Breast epithelium (tissue), 4 donors: ENCODE data around the gene GPR119. TPM values are rescaled to one million over a fixed set of nuclear protein-coding genes. Genes with fewer than 3 reads are reported as not detected.

Source experiments
- DNase-seq, 2 donors: peaks; one replicate each; pipeline ENCODE4 v3.0.0-alpha.2; 2019; ENCODE audit warnings: low spot score in 2 of 2
- H3K27ac ChIP-seq, 2 donors: fragments of 200-600 bp; sonication (generic) in 1 of 2; one replicate each; pipeline ENCODE4 v1.5.1; 2016 to 2019; ENCODE audit warnings: mild to moderate bottlenecking in 1 of 2
- H3K27me3 ChIP-seq, 2 donors: fragments of 200-600 bp; sonication (generic) in 1 of 2; one replicate each; pipeline versions ENCODE4 v1.5.1 to v1.6.0; 2017 to 2019; ENCODE audit warnings: control low read depth in 1 of 2, mild to moderate bottlenecking in 1 of 2
- H3K36me3 ChIP-seq: fragments of 200-600 bp; one replicate; pipeline ENCODE4 v1.5.1; 2019
- H3K4me1 ChIP-seq, 2 donors: fragments of 200-600 bp; sonication (generic); one replicate each; pipeline ENCODE4 v1.5.1; 2016 to 2019; ENCODE audit warnings: control low read depth in 1 of 2
- H3K4me3 ChIP-seq, 3 donors: fragments of 200-600 bp; sonication (generic); 1 replicate in 2 of 3; 2 replicates in 1 of 3; pipeline ENCODE4 v1.5.1; 2016 to 2019; ENCODE audit warnings: mild to moderate bottlenecking in 3 of 3, moderate library complexity in 2 of 3
- H3K9me3 ChIP-seq, 2 donors: fragments of 200-600 bp; sonication (generic) in 1 of 2; one replicate each; pipeline ENCODE4 v1.5.1; 2016 to 2019; ENCODE audit warnings: control low read depth in 1 of 2
- CTCF ChIP-seq, 3 donors: fragments of 450-650 bp; IDR thresholded peaks; one replicate each; pipeline ENCODE4 v1.5.1; 2016 to 2017; ENCODE audit warnings: antibody characterized with exemption in 3 of 3, mild to moderate bottlenecking in 3 of 3, moderate library complexity in 3 of 3
- POLR2A ChIP-seq: fragments of 450-650 bp; IDR thresholded peaks from one replicate; pipeline ENCODE4 v1.6.1; 2016; ENCODE audit warnings: antibody characterized with exemption, mild to moderate bottlenecking, moderate library complexity
- POLR2AphosphoS5 ChIP-seq, 3 donors: sonication (generic); formaldehyde crosslinking; IDR thresholded peaks; one replicate each; pipeline ENCODE4 v1.6.1; 2017; ENCODE audit warnings: antibody characterized with exemption in 3 of 3
- intact Hi-C: fragments of 100-400 bp; cut with DNase I; formaldehyde crosslinking; loops from one replicate; pipeline ENCODE4 v1.15.1; 2023; ENCODE audit warnings: low total_unique reads
- total RNA-seq, 3 donors: library from RNA; depleted of rRNA; stranded (reverse); fragments of >200 nt; gene quantifications; one replicate each; pipeline ENCODE4 v1.1.0, GENCODE V29; 2016

Gene GPR119
- total RNA-seq, 3 donors from 2014 or later: not detected

- Histone ChIP-seq H3K27ac (peak within 1 kb of the TSS; percentile 78 to 85), H3K36me3 (no peaks in the 10 kb centered on the region), H3K4me3 (peak within 1 kb of the TSS; percentile 61 to 80 (median 68)), H3K9me3 (no peaks in the 10 kb centered on the region), H3K4me1 (no peaks in the 10 kb centered on the region), H3K27me3 (peaks cover 0 to 38% of the 10 kb centered on the region in 2 donors)
- intact Hi-C loops: no loop called here
- DNase-seq: peak; percentile 50 to 58
- no peak for TF ChIP-seq CTCF (IDR thresholded peaks at IDR 0.05)
- TF ChIP-seq POLR2AphosphoS5 (IDR thresholded peaks at IDR 0.05): peak in 2 of 3 donors; percentile 42
Observed at GRCh38 chrX:130401415-130402207, 16.1 kb upstream of the GPR119 start, which contains the start of gene RBMX2. Gene RBMX2 (plus strand): TSS chrX:130401987. CDS start chrX:130402033, 46 bp downstream.

DNA sequence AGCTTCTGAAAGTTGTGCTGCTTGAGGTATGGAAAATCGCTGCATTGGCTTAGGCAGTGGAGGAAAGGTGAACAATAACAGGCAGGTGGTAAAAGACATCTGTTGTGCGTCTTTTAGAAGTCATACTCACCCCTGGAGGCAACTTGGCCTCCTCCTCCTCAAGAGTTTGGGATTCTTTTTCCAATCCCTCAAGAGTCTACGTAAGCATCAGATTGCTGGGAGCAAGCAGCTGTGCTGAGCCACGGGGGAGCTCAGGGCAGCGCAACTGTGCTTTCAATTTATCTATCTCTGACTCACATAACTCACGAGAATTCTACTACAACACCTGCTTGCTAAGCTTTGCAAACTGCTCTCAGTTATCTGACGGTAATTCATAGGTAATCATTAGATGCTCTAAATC is 9.9 kb upstream of the GPR119 start:
- intact Hi-C loops: no loop called here
- no peak for DNase-seq
- no peak for TF ChIP-seq POLR2A
- TF ChIP-seq POLR2AphosphoS5 (IDR thresholded peaks at IDR 0.05): no peak
- no peak for TF ChIP-seq CTCF (IDR thresholded peaks at IDR 0.05)
- Histone ChIP-seq H3K36me3 (no peaks in the 10 kb centered on the region), H3K4me3 (no peak overlapping the region), H3K4me1 (no peaks in the 10 kb centered on the region), H3K27me3 (peaks cover 0 to 70% of the 10 kb centered on the region in 2 donors), H3K9me3 (no peaks in the 10 kb centered on the region), H3K27ac (no peak overlapping the region)

GRCh38 chrX:130393451-130394074 is 8.1 kb upstream of the GPR119 start:
- DNase-seq: peak in 1 of 2 donors; percentile 52
- no peak overlapping the region for H3K4me3 ChIP-seq
- TF ChIP-seq POLR2A (no peak), POLR2AphosphoS5 (IDR thresholded peaks at IDR 0.05) (no peak), CTCF (IDR thresholded peaks at IDR 0.05) (peak in 2 of 3 donors; percentile 24 to 25)
- H3K4me1 ChIP-seq: no peaks in the 10 kb centered on the region
- H3K9me3 ChIP-seq: no peaks in the 10 kb centered on the region
- intact Hi-C loops: loop anchor here (1.0 kb wide), 1 partner anchor 12 kb away; no protein-coding TSS in a partner anchor
- no peak overlapping the region for H3K27ac ChIP-seq
- peaks cover 0 to 53% of the 10 kb centered on the region in 2 donors for H3K27me3 ChIP-seq
- no peaks in the 10 kb centered on the region for H3K36me3 ChIP-seq

- Histone ChIP-seq H3K4me1 (no peaks in the 10 kb centered on the region), H3K27me3 (peaks cover 0 to 24% of the 10 kb centered on the region in 2 donors), H3K27ac (no peak overlapping the region), H3K9me3 (no peaks in the 10 kb centered on the region), H3K36me3 (no peaks in the 10 kb centered on the region), H3K4me3 (no peak overlapping the region)
- no peak for DNase-seq
- TF ChIP-seq POLR2AphosphoS5 (IDR thresholded peaks at IDR 0.05): no peak
- no peak for TF ChIP-seq POLR2A
- TF ChIP-seq CTCF (IDR thresholded peaks at IDR 0.05): no peak
- intact Hi-C loops: no loop called here
Observed at GRCh38 chrX:130386408-130386808, 934 bp upstream of the GPR119 start.
